HepG2 (cell line): ENCODE data around the gene C19orf18. TPM values are rescaled to one million over a fixed set of nuclear protein-coding genes. Genes with fewer than 3 reads are reported as not detected.

Experiments used
- ATAC-seq: fragments of 200-7000 bp; cut with Tn5 transposase; 3 replicates; pipeline ENCODE4 v1.9.1; 2020; ENCODE audit warnings: mild to moderate bottlenecking, moderate library complexity
- BruUV-seq: library from RNA; stranded (reverse); fragments of 400-500 nt; replicated peaks from 2 replicates; lab custom pipeline; 2021; lab: Mats Ljungman, UMichigan
- CTCF ChIA-PET: fragments of 300-600 bp; formaldehyde crosslinking; extraction: SDS; loops from one replicate; lab custom pipeline; 2021; ENCODE audit warnings: low total read pairs, inconsistent platforms, low intra/inter-chr PET ratio; lab: Yijun Ruan, JAX
- POLR2A ChIA-PET: fragments of 350-600 bp; sonication (Branson Sonifier 250); formaldehyde crosslinking; loops from one replicate; lab custom pipeline; 2020; ENCODE audit warnings: antibody characterized with exemption, inconsistent platforms; lab: Yijun Ruan, JAX
- DNase-seq: peaks from one replicate; pipeline ENCODE4 v3.0.0-alpha.2; 2015; ENCODE audit warnings: low spot score
- FAIRE-seq: peaks from 3 replicates; lab custom pipeline; 2011; peaks lifted over from hg19 to GRCh38; lab: Jason Lieb, UNC
- H2AFZ ChIP-seq: one replicate; pipeline ENCODE4 v1.6.1; 2011; ENCODE audit warnings: low read length, inconsistent platforms
- H3K27ac ChIP-seq: fragments of 300-600 bp; 3 replicates; pipeline ENCODE4 v1.8.0; 2011; ENCODE audit warnings: mixed run types, mild to moderate bottlenecking, mixed read lengths, low read length, inconsistent platforms; ENCODE audit not compliant: insufficient read depth; ENCODE audit errors: extremely low read length
- H3K27me3 ChIP-seq, 2 experiments: fragments of 200-600 bp in 1 of 2; 2 replicates in 1 of 2; 3 replicates in 1 of 2; pipeline versions ENCODE4 v1.6.0 to v1.8.0; 2011; ENCODE audit warnings: low read length in 2 of 2, mild to moderate bottlenecking in 2 of 2, moderate library complexity in 2 of 2, inconsistent platforms in 1 of 2; ENCODE audit not compliant: insufficient read depth in 2 of 2, control insufficient read depth in 1 of 2
- H3K36me3 ChIP-seq, 2 experiments: fragments of 200-600 bp in 1 of 2; replicated peaks in 1 of 2; 2 replicates in 1 of 2; 3 replicates in 1 of 2; pipeline versions ENCODE4 v1.5.1 to v1.8.0; 2011; ENCODE audit warnings: low read length in 2 of 2, inconsistent platforms in 1 of 2; ENCODE audit not compliant: insufficient read depth in 2 of 2, control insufficient read depth in 1 of 2
- H3K4me1 ChIP-seq: 2 replicates; pipeline ENCODE4 v1.5.1; 2012; ENCODE audit warnings: low read length, inconsistent platforms; ENCODE audit not compliant: insufficient read depth
- H3K4me2 ChIP-seq: 2 replicates; pipeline ENCODE4 v1.6.0; 2011; ENCODE audit warnings: low read depth, low read length, inconsistent platforms
- H3K4me3 ChIP-seq, 3 experiments: fragments of 200-600 bp in 1 of 3; sonication (generic), shearing (Covaris generic) in 1 of 3; replicated peaks in 1 of 3; 2 replicates each; pipeline ENCODE4 v1.5.1; 2011 to 2016; ENCODE audit warnings: low read length in 3 of 3, inconsistent platforms in 2 of 3, low read depth in 2 of 3, mild to moderate bottlenecking in 2 of 3, control low read depth in 1 of 3, mixed read lengths in 1 of 3; ENCODE audit not compliant: insufficient read depth in 1 of 3
- H3K79me2 ChIP-seq: one replicate; pipeline ENCODE4 v1.6.1; 2011; ENCODE audit warnings: low read length, inconsistent platforms; ENCODE audit not compliant: insufficient read depth
- H3K9ac ChIP-seq: 2 replicates; pipeline ENCODE4 v1.6.0; 2011; ENCODE audit warnings: mild to moderate bottlenecking, low read depth, low read length, inconsistent platforms; ENCODE audit not compliant: insufficient read depth
- H3K9me3 ChIP-seq: 2 replicates; pipeline ENCODE4 v1.5.1; 2012; ENCODE audit warnings: mild to moderate bottlenecking, low read length
- H4K20me1 ChIP-seq: 2 replicates; pipeline ENCODE4 v1.6.0; 2011; ENCODE audit warnings: inconsistent platforms, mild to moderate bottlenecking, low read length, moderate library complexity; ENCODE audit not compliant: insufficient read depth
- FOXP1 ChIP-seq, 2 experiments: fragments of 450-650 bp in 1 of 2; IDR thresholded peaks; 2 replicates each; pipeline ENCODE4 v1.6.1; 2017 to 2018; ENCODE audit warnings: antibody characterized with exemption in 1 of 2
- HMGA1 ChIP-seq: sonication (generic); formaldehyde crosslinking; conservative IDR thresholded peaks from 2 replicates; pipeline ENCODE4 v1.4.0; 2020; ENCODE audit warnings: missing genetic modification reagents
- JDP2 ChIP-seq: sonication (generic); formaldehyde crosslinking; IDR thresholded peaks from 2 replicates; pipeline ENCODE4 v1.8.1; 2022; ENCODE audit warnings: missing genetic modification reagents, borderline replicate concordance
- KLF6 ChIP-seq: IDR thresholded peaks from 2 replicates; pipeline ENCODE4 v1.8.0; 2016; ENCODE audit warnings: missing biosample characterization, missing genetic modification reagents
- MAFF ChIP-seq: IDR thresholded peaks from 2 replicates; pipeline ENCODE4 v1.6.1; 2011; ENCODE audit warnings: low read depth, low read length, improper control_type of control experiment
- MAFK ChIP-seq, 2 experiments: IDR thresholded peaks in 1 of 2; conservative IDR thresholded peaks in 1 of 2; 2 replicates each; pipeline ENCODE4 v1.6.1; 2011; ENCODE audit warnings: improper control_type of control experiment in 2 of 2, low read length in 2 of 2
- RBFOX2 ChIP-seq: fragments of 200-400 bp; formaldehyde crosslinking; IDR thresholded peaks from 2 replicates; pipeline ENCODE4 v1.6.1; 2017; ENCODE audit warnings: low read depth, mild to moderate bottlenecking, low read length
- THAP11 ChIP-seq: IDR thresholded peaks from 2 replicates; pipeline ENCODE4 v1.6.1; 2016; ENCODE audit warnings: missing biosample characterization, missing genetic modification reagents
- ZNF121 ChIP-seq: sonication (generic); formaldehyde crosslinking; IDR thresholded peaks from 2 replicates; pipeline ENCODE4 v1.5.0; 2020; ENCODE audit warnings: mild to moderate bottlenecking, missing genetic modification reagents
- WGBS: methylation state at CpG from one replicate; pipeline ENCODE4 v1.1.6; 2017; ENCODE audit warnings: low lambda C conversion rate; 5-methylcytosine and 5-hydroxymethylcytosine counted together
- in situ Hi-C: cut with HindIII; loops from 2 replicates; pipeline ENCODE4 v1.10.0; 2017; ENCODE audit warnings: low pct_unique_long_range_greater_than_20kb; ENCODE audit not compliant: extremely low pct_ligation_motif_present
- intact Hi-C: fragments of 100-400 bp; cut with micrococcal nuclease; formaldehyde crosslinking; loops from one replicate; pipeline ENCODE4 v1.10.0; 2022; ENCODE audit not compliant: unreplicated experiment
- polyA plus RNA-seq, 8 experiments: library from polyadenylated mRNA; depleted of rRNA in 3 of 8; stranded (reverse) in 7 of 8; unstranded in 1 of 8; fragments of >200 nt; fragmentation: Illumina TruSeq in 4 of 8; extraction: Trizol in 4 of 8; gene quantifications; 2 replicates each; pipeline versions ENCODE4 v1.2.1 to v1.2.3, GENCODE V29; 2011 to 2016; ENCODE audit warnings: low read depth in 4 of 8, missing spikeins in 1 of 8, mixed read lengths in 1 of 8; ENCODE audit not compliant: insufficient read depth in 1 of 8
- total RNA-seq, 5 experiments: library from RNA; depleted of rRNA; stranded (reverse); fragments of >200 nt; fragmentation: Illumina TruSeq; extraction: Trizol; gene quantifications; 2 replicates each; pipeline ENCODE4 v1.2.3, GENCODE V29; 2016; ENCODE audit warnings: low read depth in 1 of 5

The C19orf18 gene
- total and polyA plus RNA-seq, 2 of the 13 experiments (the other 11 are each of a cell fraction or from before 2014, with no cell fraction given) = 0.38 to 0.55 TPM

DNA sequence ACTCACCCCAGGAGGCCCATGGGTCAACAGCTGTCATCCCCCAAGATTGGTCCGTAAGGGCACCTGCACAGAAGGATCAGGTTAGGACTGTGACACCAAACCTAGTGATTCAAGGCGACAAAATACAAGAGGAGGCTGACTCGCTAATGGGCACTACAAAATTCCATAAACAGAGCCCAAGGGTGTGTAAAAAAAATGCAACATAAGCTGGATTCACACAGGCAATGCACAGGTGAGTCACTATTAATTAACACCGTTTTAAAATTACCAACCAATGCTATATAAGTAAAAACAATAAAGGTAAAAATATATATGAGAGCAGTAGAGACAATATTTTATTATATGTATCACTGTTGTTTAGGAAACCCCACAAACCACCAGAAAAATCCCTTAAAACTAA, 26.3 kb upstream of the C19orf18 start:
- no peak for ATAC-seq
- BruUV-seq = no TSS peak
- no peak for DNase-seq
- in situ Hi-C loops = no loop called here
- H3K36me3 ChIP-seq = peaks cover 11 to 27% of the 10 kb centered on the region in 2 experiments; a peak in 4 of 5 replicates
- WGBS = 96% methylated on average over 4 of the region's 4 CpGs
- intact Hi-C loops = no loop called here
- TF ChIP-seq MAFK (conservative IDR thresholded peaks at IDR 0.05 in 1 of 2, IDR thresholded peaks at IDR 0.05 in 1 of 2; ENCODE audit: low read length in 2 of 2) = peak; percentile 44 to 65; a peak in 2 of 4 replicates
- TF ChIP-seq HMGA1 = no peak
- TF ChIP-seq FOXP1 (IDR thresholded peaks at IDR 0.05) = no peak
- TF ChIP-seq FOXP1 (CRISPR knock-in tag; IDR thresholded peaks at IDR 0.05) = no peak
- no peak for TF ChIP-seq THAP11
- TF ChIP-seq MAFF = peak; percentile 42
- POLR2A ChIA-PET = no interaction called here
- H3K4me3 ChIP-seq = no peak overlapping the region
- H3K4me2 ChIP-seq = peak overlapping the region; percentile 83; the same call in 1 of the 2 replicates
- H3K27ac ChIP-seq = no peak overlapping the region
- no peaks in the 10 kb centered on the region for H3K27me3 ChIP-seq
- H2AFZ ChIP-seq = no peak overlapping the region
- H3K79me2 ChIP-seq = peaks cover 15% of the 10 kb centered on the region
- peaks cover 39% of the 10 kb centered on the region for H3K9me3 ChIP-seq
- H3K4me1 ChIP-seq = peaks cover 31% of the 10 kb centered on the region
- CTCF ChIA-PET = no interaction called here
- no peak for FAIRE-seq
- no peaks in the 10 kb centered on the region for H4K20me1 ChIP-seq
- H3K9ac ChIP-seq = no peak overlapping the region

DNA sequence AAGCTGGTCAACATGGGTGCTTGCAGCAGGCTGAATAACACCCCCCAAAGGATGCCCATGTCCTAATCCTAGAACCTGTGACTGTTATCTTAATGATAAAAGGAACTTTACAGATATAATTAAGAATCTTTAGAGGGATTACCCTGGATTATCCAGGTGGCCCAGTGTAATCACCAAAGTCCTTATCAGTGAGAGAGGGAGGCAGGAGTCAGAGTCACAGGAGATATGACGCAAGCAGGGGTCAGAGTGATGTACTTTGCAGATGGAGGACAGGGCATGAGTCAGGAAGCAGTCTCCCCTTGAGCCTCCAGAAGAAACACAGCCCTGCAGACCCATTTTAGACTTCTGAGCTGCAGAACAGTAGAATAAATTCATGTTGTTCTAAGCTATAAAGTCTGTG, 18.5 kb upstream of the C19orf18 start:
- in situ Hi-C loops = no loop called here
- POLR2A ChIA-PET = no interaction called here
- Histone ChIP-seq H3K9ac (no peak overlapping the region), H4K20me1 (no peaks in the 10 kb centered on the region), H3K27me3 (no peaks in the 10 kb centered on the region), H2AFZ (no peak overlapping the region)
- CTCF ChIA-PET = no interaction called here
- 100% methylated on average over 1 of the region's 1 CpG for WGBS
- no peak for TF ChIP-seq KLF6 (CRISPR knock-in tag)
- TF ChIP-seq ZNF121 (CRISPR knock-in tag) = no peak
- no peak for TF ChIP-seq JDP2 (CRISPR knock-in tag)
- TF ChIP-seq RBFOX2 = no peak
- TF ChIP-seq, all 625 proteins: peak for 0
- H3K4me3 ChIP-seq = no peak overlapping the region
- H3K36me3 ChIP-seq = peaks cover 12 to 34% of the 10 kb centered on the region in 2 experiments
- H3K79me2 ChIP-seq = no peaks in the 10 kb centered on the region
- DNase-seq (no peak), ATAC-seq (no peak), FAIRE-seq (no peak)
- BruUV-seq = no TSS peak
- H3K9me3 ChIP-seq = peaks cover 82% of the 10 kb centered on the region
- no peak overlapping the region for H3K4me2 ChIP-seq
- H3K4me1 ChIP-seq = no peaks in the 10 kb centered on the region
- intact Hi-C loops = no loop called here
- H3K27ac ChIP-seq = no peak overlapping the region
